NCI-H146 treated with DMSO at 0.1 percent for 48 hours (cell line): ENCODE measurements around the gene SLC35F3.

ENCODE experiments used
- DNase-seq: peaks from one replicate; lab custom pipeline; 2025; ENCODE audit not compliant: unreplicated experiment; lab: John Stamatoyannopoulos, UW

The SLC35F3 gene

DNA sequence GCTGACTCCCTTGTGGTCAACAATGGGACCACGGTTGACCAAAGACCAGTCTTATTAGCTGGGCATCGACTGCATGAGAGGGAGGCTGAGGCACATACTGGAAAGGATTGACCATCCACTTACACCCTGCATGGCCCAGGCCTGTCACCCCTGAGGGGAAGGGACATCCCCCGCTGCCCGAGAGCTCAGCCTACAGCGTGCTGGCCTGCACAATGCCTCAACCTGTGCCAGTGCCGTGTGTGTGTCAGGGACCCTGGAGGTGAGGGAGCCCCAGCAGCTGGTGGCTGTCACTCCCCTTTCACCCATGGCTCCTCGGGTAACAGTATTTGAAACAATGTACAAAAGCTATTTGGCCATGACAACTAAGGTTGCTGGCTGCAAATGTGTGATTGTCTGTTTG lies 67.3 kb downstream of the SLC35F3 start:
- DNase-seq: no peak

DNA sequence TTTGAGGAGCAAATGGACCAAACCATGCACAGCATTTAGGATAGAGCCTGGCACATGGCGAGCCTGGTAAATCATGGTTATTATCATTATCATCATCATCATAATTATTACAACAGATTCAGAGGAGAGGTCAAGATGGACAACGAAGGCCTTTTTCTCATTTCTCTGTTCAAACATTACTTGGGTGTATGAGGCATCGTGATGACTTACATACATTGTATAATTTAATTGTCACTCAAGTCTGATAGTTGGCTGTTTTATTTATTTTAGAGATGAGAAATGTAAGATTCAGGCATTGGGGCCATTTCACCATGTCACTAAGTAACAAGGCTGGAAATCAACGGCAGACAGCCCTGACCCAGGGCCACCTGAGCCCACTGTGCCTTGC lies 68.1 kb downstream of the SLC35F3 start:
- no peak for DNase-seq

DNA sequence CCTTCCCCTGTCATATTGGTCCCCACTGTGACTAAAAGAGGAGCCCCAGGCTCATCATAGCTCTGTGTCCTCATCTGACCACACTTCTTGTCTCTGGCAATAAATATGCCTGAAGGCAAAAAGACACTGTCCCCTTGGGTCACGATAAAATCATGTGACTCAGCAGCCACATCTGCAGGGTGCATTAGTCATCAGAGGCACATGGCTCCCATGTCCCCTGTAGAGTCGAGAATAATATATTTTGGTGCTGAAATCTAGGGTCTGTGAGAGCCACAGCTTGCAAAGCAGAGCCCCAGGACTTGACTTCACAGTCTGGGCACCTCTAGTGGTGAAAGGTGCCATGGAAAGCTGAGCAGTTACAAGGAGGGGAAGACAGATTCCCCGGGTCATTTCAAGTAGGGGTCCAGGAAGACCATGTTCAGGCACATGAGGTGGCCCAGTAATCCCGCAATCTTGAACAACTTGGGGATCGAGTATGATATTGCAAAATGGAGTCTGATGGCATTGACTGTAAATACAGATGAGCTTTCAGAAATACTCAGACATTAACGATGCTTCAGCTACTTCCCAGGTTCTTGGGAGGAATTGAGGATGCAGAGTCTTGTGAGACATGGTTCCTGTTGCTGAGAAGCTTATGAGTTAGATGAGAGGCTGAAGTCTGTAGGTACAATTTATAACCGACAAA lies 68.6 kb downstream of the SLC35F3 start:
- no peak for DNase-seq

DNA sequence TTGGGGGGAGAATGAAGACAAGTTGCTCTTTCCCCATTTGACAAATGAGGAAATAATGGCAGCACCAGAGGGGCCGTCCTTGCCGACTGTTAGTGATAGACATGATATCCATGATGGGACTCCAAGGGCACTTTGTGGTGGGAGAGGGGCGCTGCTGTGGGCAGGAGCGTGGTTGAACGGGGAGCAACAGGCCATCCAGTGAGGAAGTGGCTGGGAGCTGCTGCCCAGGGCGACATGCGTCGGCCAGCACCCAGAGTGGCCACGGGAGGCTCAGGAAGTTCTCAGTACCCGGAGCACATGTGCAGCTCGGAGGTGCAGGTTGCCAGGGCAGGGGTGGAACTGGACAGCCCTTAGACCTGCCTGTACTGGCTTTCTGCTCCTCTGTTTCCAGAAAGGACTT lies 71.0 kb downstream of the SLC35F3 start:
- no peak for DNase-seq

DNA sequence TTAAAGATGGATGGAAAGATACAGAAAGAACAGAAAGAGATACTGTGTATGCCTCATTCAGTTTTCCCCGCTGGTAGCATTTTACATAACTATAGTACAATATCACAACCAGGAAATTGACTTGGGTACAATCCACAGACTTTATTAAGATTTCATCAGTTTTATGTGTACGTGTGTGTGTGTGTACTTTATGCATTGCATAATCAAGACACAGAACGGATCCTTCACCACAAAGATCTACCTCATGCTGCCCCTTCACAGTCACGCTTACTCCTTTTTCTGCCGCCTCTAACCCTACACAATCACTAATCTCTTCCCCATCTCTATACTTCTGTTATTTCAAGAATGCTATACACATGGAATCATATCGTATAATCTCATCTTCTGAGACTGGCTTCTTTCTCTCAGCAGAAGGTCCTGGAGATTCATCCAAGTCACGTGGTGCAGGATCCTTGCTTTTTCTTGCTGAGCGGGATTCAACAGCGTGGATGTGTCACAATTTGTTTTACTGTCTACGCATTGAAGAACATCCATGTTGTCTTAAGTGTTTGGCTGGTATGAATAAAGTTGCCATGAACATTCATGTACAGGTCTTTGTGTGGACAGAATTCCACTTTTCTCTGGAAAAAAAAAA lies 76.7 kb downstream of the SLC35F3 start:
- DNase-seq: no peak

DNA sequence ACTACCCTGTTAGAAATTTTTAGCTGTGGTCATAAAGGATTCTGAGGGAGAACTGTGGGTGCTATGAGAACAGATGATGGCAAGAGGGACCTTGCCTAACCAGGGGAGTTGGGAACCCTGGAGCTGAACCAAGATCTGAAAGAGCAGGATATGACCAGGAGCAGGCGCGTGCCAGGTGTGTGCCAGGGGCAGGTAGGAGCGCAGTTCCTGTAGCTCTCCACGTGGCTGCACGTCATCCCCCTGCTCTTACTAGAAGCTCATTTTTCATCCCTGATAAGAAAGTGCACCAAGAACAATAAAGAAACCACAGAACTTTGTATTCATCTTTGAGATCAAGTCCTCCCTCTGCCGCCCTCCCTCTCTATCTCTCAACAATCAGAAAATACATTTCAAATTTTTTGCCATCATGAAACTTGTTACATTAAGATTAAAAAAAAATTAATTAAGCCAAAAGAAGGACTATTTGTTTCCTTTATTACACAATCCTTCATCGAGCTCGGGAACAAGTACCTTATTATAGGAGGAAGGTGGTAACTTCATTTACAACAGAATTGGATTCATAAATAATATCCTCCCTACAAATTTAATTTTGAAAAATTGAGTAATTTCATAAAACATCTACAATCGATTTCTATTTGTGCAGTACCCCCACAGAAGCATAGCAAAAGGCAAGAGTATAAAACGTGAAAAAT lies 78.5 kb downstream of the SLC35F3 start:
- DNase-seq: no peak

DNA sequence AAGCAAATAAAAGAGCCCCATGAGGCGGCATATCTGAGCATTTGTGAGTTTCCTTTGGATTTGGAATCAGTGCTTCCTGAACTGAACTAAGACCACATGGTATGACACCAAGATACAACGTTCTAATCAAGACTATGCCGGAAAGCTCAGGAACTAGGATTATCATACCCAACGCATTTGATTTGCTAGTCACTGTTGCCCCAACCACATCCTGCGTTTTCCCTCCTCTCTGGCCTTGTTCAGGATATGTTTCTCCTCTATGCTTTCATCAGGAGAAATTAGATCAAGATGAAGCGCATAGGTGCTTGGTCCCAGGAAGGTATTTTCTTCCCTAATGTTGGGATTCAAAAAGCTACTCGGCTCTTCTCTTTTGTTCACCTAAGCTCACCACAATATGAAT lies 79.3 kb downstream of the SLC35F3 start:
- DNase-seq: no peak

DNA sequence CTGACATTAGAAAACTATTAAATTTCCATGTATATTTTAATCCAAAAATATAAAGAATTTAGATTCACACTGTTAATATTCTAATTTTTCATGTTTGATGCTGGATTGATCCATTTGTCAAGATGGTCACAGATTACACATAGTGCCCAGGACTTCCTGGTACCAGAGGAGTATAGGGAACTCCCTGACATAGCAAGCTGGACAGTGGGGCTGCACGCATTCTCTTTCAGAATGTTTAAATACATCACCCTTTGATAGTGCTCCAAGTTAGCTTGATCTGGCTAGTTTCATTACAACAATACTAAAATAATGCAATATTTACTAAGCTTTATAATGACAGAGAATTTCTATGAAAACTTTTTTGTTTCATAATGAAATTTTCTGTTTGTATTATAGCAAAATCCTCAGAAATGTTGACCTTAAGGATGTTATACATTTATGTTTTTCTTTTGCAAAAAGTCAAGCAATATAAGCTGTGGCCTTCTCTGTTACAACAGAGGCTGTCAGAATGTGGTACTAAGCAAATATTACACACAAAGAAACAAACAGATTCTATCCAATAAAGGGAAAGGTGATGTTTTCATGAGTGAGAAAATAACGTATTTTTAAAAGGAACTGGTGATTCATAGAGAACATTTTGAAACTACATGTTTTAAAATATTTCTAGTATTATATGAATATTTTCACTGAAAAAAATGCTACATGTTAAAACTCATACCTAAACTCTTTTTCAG lies 84.7 kb downstream of the SLC35F3 start:
- no peak for DNase-seq

DNA sequence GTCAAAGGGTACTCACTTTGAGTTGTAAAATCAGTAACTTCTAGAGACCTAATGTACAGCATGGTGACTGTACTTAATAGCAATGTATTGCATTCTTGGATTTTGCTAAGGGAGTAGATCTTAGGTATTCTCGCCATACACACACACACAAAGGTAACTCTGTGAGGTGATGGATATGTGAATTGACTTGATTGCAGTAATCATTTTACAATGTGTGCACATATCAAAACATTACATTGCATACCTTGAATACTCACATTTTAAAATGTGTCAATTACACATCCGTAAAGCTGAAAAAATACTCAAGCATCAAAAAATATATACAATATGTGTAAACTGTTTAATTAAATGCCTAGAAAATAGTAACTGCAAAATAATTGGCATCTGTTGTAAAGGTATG lies 86.0 kb downstream of the SLC35F3 start:
- no peak for DNase-seq

DNA sequence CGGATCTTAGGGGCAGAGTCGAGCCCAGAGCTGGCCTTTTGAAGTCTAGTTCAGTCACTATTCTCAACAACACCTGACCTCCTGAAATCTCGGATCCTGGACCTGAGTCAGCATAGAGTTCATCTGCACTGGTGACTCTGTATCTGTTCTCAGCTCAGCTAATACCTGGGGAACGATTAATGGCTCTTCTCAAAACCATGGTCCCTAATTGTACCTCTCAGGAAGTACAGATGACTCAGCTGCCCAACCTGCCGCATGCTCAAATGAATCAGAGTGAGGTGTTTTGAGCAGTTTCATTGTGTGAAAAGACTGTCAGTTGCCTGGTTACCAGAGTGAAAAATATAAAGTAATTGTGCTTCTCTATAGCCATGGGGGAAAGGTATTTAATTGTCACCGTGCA lies 89.2 kb downstream of the SLC35F3 start:
- no peak for DNase-seq

DNA sequence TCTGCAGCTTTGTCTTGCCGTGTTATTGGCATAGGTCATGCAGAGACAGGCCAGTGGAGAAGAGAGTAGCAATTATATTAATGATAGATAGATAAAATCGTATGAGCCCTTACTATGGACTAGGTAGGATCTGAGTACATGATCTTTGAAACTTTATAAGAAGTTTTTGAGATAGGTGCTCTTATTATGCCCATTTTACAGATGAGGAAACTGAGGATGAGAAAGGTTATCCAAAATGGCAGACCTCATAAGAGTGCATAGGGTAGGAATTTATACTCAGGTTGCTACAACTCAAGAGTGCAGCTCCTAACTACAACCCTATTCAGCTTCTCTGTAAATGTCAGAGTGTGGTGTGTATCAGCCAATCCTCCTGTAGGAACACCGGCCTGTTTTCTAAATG lies 89.6 kb downstream of the SLC35F3 start:
- no peak for DNase-seq

DNA sequence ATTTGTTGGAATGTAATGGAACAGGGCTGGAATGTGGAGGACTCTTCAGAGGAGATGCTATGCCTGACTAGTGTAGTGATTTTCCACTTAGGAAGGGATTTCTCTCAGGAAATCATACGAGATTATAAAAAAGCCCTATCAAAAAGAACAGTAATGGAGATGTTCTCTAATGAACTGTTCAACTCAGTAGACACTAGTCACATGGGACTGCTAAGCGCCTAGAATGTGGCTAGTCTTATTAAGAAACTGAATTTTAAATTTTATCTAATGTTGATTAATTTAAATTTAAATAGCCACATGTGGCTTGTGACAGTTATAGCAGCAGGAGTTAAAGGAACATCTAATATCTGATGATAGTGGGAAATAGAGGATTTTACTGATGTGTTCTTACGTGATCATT lies 94.0 kb downstream of the SLC35F3 start:
- DNase-seq: no peak

DNA sequence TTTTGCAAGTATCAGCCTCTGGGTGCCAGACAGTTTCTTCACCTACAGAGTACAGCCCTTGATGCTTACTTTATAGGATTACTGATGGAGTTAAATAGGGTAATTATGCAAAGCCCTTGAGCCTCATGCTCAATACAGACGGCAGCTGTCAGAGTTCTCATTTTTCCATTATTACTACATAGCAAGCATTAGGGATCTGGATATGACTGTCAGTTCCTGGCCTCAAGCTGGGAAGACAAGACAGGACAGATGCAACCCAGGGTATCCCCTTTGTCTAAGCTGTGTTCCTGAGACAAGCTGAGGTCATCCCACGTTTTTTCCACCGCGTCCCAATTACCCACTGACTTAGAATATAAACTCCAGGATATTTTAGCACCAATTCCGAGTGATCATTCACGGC lies 94.4 kb downstream of the SLC35F3 start:
- DNase-seq: no peak

DNA sequence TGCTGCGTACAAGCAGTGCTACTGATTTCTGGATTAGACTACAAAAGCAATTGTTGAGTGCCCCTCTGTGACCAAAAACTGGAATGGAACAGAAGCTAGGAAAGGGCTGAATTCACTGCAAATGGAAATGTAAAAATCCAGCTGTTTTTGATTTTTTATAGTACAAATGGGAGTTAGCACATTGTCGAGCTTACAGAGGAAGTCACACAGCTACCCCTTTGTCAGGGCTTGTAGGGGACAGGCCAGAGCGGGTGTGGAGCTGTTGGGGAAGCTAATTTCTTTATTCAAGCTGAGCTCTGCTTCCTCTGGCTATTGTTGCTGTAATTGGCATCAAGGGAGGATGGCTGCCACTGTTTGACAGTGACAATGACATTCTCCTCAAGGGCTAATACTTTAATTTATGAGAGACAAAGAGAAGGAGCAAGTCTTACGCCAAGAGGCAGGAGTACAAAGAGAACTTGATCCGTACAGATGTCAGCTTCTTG lies 96.1 kb downstream of the SLC35F3 start:
- DNase-seq: no peak

DNA sequence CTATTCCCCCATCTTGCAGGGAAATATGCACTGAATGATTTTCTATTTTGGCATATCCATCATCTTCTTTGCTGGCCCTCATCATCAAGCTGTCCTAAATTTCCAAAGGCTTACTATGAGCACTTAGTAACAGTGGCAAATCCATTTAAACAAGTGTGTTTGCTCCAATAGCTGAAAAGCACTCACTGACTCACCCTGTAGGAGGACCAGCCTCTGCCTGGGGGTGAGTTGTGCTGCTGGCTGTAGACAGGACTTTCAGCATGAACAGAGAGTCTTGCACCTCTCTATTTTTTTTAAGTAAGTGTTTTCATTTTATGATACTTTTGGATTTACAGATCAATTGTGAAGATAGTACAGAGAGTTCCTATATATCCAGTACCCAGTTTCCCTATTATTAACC lies 97.3 kb downstream of the SLC35F3 start:
- no peak for DNase-seq

DNA sequence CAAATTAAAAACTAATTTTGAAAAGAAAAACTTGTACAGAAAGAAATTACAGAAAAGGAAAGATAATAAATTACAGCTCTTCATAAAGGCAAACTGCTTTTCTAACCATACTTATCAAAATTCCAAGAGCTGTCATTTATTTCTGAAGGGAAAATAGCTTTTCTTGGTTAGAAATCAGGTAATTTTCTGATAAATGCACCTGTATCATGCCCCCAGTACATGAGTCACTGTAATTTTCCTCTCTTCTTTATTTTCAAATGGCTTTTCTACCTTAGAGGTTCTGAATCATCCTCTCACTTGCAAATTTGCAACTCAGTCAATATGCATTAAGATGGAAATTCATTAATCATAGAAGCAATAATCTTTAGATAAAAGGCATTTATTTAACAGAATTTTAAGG lies 100.1 kb downstream of the SLC35F3 start:
- DNase-seq: no peak

DNA sequence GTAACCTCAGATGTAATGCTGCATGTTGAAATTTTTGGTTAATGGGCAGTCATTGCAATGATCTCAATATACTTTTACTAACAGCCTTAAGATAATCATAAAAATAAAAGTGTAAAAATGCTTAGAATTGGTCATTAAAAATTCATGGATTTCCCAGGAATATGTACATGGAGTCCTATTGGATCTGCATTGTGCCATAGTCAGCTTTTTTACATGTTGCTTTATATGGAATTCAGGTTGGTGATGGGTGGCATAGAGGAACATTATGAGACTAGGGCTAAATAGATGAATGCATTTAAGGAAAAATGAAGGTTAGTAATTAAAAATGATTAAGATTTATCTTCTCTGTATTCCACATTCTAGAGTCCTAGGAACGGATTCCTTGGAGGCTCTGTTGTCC lies 103.2 kb downstream of the SLC35F3 start:
- DNase-seq: no peak

DNA sequence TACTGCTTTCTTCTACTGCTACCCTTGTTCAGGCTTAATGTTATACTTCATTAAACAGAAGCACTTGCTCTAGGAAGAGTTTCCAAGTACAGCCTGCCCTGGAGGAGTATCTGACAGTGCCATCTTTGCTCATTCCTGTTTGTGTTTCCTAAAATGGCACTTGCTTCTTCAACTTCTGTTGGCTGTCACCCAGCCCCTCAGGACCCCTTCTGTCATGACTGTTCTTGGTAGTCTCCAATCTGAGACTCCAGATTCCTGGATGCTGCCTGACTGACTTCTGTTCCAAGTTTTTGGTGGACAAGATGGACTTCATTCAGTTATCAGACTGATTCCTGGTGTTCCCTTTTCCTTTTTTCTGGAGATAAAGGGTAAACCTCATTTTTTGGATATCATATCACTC lies 104.1 kb downstream of the SLC35F3 start:
- DNase-seq: no peak

DNA sequence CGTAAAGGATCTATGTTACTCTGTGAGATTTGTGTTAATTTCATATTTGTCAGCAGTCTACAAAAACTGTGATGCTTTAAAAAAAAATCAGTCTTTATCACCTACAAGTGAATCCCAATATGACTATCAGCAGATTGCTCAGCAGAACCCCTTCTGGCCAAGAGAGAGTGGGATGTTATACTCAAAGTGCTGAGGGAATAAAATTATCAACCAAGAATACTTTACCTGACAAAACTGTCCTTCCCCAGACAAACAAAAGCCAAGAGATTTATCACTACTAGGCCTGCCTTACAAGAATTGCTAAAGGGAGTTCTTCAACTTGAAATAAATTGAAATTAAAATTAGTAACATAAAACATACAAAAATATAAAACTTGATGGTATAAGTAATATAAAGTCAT lies 105.2 kb downstream of the SLC35F3 start:
- DNase-seq: no peak

DNA sequence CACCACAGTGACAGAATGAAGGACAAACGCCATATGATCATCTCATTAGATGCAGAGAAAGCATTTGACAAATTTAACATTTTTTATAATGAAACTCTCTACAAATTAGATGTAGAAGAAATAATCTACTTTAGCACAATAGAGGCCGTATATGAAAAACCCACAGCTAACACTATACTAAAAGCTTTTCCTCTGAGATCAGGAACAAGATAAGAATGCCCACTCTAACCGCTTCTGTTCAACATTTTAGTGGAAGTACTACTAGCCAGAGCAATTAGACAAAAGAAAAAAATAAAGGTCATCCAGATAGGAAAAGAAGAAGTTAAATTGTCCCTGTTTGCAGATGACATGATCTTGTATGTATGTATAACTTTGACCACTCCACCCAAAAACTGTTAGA lies 109.7 kb downstream of the SLC35F3 start:
- no peak for DNase-seq

DNA sequence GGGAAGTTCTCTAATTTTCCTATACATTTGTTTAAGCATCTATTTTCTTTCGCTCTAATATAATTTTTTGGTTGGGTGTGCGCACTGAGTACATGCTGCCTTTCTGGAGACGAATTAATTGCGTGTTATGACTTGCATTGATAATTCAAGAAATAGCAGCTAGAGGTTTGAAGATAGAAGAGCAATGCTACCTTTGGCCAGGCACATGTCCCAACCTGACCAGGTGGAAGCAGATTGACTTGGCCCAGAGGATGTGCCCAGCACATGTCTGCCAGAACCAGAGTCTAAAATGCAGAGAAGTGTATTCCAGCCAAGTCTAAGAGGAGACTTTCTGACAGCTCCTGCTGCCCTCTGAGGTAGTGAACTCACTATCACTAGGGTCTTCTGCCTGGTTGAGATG lies 114.3 kb downstream of the SLC35F3 start:
- no peak for DNase-seq

DNA sequence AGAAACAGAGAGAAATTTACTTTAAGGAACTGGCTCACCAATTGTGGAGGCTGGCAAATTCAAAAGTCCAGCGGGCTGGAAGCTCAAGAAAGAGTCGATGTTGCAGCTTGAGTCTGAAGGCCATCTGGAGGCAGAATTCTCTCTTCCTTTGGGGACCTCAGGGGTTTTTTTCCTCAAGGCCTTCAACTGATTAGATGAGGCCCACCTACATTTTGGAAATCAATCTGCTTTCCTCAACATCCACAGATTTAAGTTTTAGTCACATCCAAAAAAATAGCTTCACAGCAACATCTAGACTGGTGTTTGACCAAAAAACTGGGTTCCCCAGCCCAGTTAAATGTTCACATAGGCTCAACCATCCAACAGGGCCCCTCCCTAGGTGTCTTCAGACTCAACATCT lies 114.9 kb downstream of the SLC35F3 start:
- DNase-seq: no peak
